ENCODE data around the gene CMTM7.
"Not testable (repeated sequence)": the region's sequence is repeated elsewhere in the genome, so short reads cannot be mapped to it uniquely, and the experiment has no call there.

The CMTM7 gene

GRCh38 chr3:32438596-32439344 is 47.1 kb downstream of the CMTM7 start:
- DNase-seq: no peak

GRCh38 chr3:32439421-32439820 is 47.8 kb downstream of the CMTM7 start:
- DNase-seq: not testable (repeated sequence)

GRCh38 chr3:32440611-32441350 is 49.1 kb downstream of the CMTM7 start:
- DNase-seq: no peak

- no peak for DNase-seq
Measured at GRCh38 chr3:32442766-32443165, 51.1 kb downstream of the CMTM7 start.

GRCh38 chr3:32443478-32443877 is 51.8 kb downstream of the CMTM7 start:
- no peak for DNase-seq

- no peak for DNase-seq
Measured at GRCh38 chr3:32447865-32448400, 56.3 kb downstream of the CMTM7 start.

- DNase-seq: no peak
Measured at GRCh38 chr3:32448686-32449474, 57.2 kb downstream of the CMTM7 start.

GRCh38 chr3:32449691-32450090 is 58.0 kb downstream of the CMTM7 start:
- no peak for DNase-seq

- DNase-seq: no peak
Measured at GRCh38 chr3:32450426-32450825, 58.8 kb downstream of the CMTM7 start.

- DNase-seq: no peak
Measured at GRCh38 chr3:32450992-32451659, 59.5 kb downstream of the CMTM7 start.

GRCh38 chr3:32452009-32452408 is 60.4 kb downstream of the CMTM7 start:
- no peak for DNase-seq

GRCh38 chr3:32453346-32453745 is 61.7 kb downstream of the CMTM7 start:
- DNase-seq: no peak

- DNase-seq: no peak
Measured at GRCh38 chr3:32454111-32454510, 62.5 kb downstream of the CMTM7 start.

GRCh38 chr3:32454731-32455608 is 63.3 kb downstream of the CMTM7 start:
- DNase-seq: no peak

- DNase-seq: no peak
Measured at GRCh38 chr3:32455609-32456428, 64.2 kb downstream of the CMTM7 start.

- DNase-seq: no peak
Measured at GRCh38 chr3:32456429-32457130, 64.9 kb downstream of the CMTM7 start.

GRCh38 chr3:32457971-32458471 is 66.4 kb downstream of the CMTM7 start:
- DNase-seq: peak; percentile 59

- no peak for DNase-seq
Measured at GRCh38 chr3:32459450-32459849, 67.8 kb downstream of the CMTM7 start.

GRCh38 chr3:32460031-32460749 is 68.5 kb downstream of the CMTM7 start:
- DNase-seq: peak; percentile 60
